Kidney (tissue), 14 donors: ENCODE measurements around the gene CRADD. TPM values are rescaled to one million over a fixed set of nuclear protein-coding genes. Genes with fewer than 3 reads are reported as not detected.
A peak's percentile ranks its signal among the peaks of the same experiment; 100 is the strongest.

Experiments used
- DNase-seq, 5 donors: peaks; one replicate each; pipeline ENCODE4 v3.0.0-alpha.2; 2013 to 2020
- FAIRE-seq: peaks from 2 replicates; lab custom pipeline; 2012; peaks lifted over from hg19 to GRCh38; lab: Jason Lieb, UNC
- H3K27ac ChIP-seq, 2 donors: one replicate each; pipeline ENCODE4 v1.7.0; 2013; ENCODE audit warnings: low read depth in 2 of 2, low read length in 2 of 2, inconsistent platforms in 1 of 2
- H3K27me3 ChIP-seq: one replicate; pipeline ENCODE4 v1.7.1; 2013; ENCODE audit warnings: low read length, inconsistent platforms; ENCODE audit not compliant: control insufficient read depth, insufficient read depth
- H3K36me3 ChIP-seq, 3 donors: one replicate each; pipeline versions ENCODE4 v1.7.0 to v1.7.1; 2013; ENCODE audit warnings: low read length in 3 of 3, control low read depth in 1 of 3, inconsistent platforms in 1 of 3; ENCODE audit not compliant: insufficient read depth in 3 of 3, control insufficient read depth in 2 of 3
- H3K4me1 ChIP-seq, 3 donors: one replicate each; pipeline versions ENCODE4 v1.7.0 to v1.7.1; 2013; ENCODE audit warnings: low read length in 3 of 3, inconsistent platforms in 1 of 3, low read depth in 1 of 3; ENCODE audit not compliant: control insufficient read depth in 2 of 3, insufficient read depth in 2 of 3
- H3K4me3 ChIP-seq, 3 donors: one replicate each; pipeline versions ENCODE4 v1.7.0 to v1.8.1; 2013; ENCODE audit warnings: low read length in 3 of 3, control low read depth in 1 of 3, inconsistent platforms in 1 of 3
- H3K9ac ChIP-seq, 3 donors: one replicate each; pipeline versions ENCODE4 v1.7.0 to v1.7.1; 2013; ENCODE audit warnings: low read length in 3 of 3, control low read depth in 1 of 3, inconsistent platforms in 1 of 3
- H3K9me3 ChIP-seq, 3 donors: one replicate each; pipeline versions ENCODE4 v1.7.0 to v1.7.1; 2013; ENCODE audit warnings: low read length in 3 of 3, control low read depth in 1 of 3, inconsistent platforms in 1 of 3; ENCODE audit not compliant: control insufficient read depth in 2 of 3, insufficient read depth in 1 of 3
- CTCF ChIP-seq: IDR thresholded peaks from 3 replicates; pipeline ENCODE4 v1.5.1; 2012; ENCODE audit warnings: mild to moderate bottlenecking, moderate library complexity, borderline replicate concordance; ENCODE audit not compliant: insufficient read depth; ENCODE audit errors: extremely low read depth
- intact Hi-C: fragments of 100-400 bp; cut with DNase I; formaldehyde crosslinking; loops from one replicate; pipeline ENCODE4 v1.11.1; 2022
- polyA plus RNA-seq: library from polyadenylated mRNA; stranded (reverse); fragments of 350-450 nt; fragmentation: Illumina TruSeq; extraction: RNeasy Lipid Tissue Mini Kit (QIAGEN cat#74804); gene quantifications from one replicate; pipeline ENCODE4 v1.2.3, GENCODE V29; 2014; ENCODE audit warnings: low read depth, low replicate concordance; ENCODE audit not compliant: insufficient read depth
- total RNA-seq: library from RNA; stranded (reverse); fragmentation: NEBNext Ultra II Directional; extraction: Animal tissue kit (Norgen Biotek cat#: 25700); gene quantifications from one replicate; pipeline ENCODE4 v1.2.1, GENCODE V29; 2021
- donor health status: control.
- donor health status: control.
- donor health status: control.
- donor health status: control.
- donor health status: control.
- donor health status: DM: yes; HTN: yes; CAD: no.
- donor health status: Normal renal cell carcinoma (clear cell type).

CRADD gene
- total and polyA plus RNA-seq, 2 donors from 2014 or later: 19.1 to 28.8 TPM

GRCh38 chr12:93913845-93914244 is 236.7 kb downstream of the CRADD start:
- intact Hi-C loops: no loop called here
- Histone ChIP-seq H3K4me1 (no peaks in the 10 kb centered on the region), H3K27ac (no peak overlapping the region), H3K36me3 (no peaks in the 10 kb centered on the region), H3K9ac (no peak overlapping the region), H3K4me3 (no peak overlapping the region), H3K27me3 (no peaks in the 10 kb centered on the region), H3K9me3 (no peaks in the 10 kb centered on the region)
- no peak for FAIRE-seq
- TF ChIP-seq CTCF: no peak
- no peak for DNase-seq

GRCh38 chr12:93914281-93914680 is 237.1 kb downstream of the CRADD start:
- Histone ChIP-seq H3K36me3 (no peaks in the 10 kb centered on the region), H3K9ac (no peak overlapping the region), H3K4me1 (no peaks in the 10 kb centered on the region), H3K27me3 (no peaks in the 10 kb centered on the region), H3K4me3 (no peak overlapping the region), H3K27ac (no peak overlapping the region), H3K9me3 (no peaks in the 10 kb centered on the region)
- DNase-seq (no peak), FAIRE-seq (no peak)
- TF ChIP-seq CTCF: no peak
- intact Hi-C loops: no loop called here

GRCh38 chr12:93915411-93915810 is 238.2 kb downstream of the CRADD start:
- TF ChIP-seq CTCF: no peak
- no peak overlapping the region for H3K4me3 ChIP-seq
- DNase-seq (no peak), FAIRE-seq (no peak)
- H3K9ac ChIP-seq: no peak overlapping the region
- no peak overlapping the region for H3K27ac ChIP-seq
- H3K36me3 ChIP-seq: no peaks in the 10 kb centered on the region
- H3K4me1 ChIP-seq: no peaks in the 10 kb centered on the region
- intact Hi-C loops: no loop called here
- H3K9me3 ChIP-seq: no peaks in the 10 kb centered on the region
- H3K27me3 ChIP-seq: no peaks in the 10 kb centered on the region

GRCh38 chr12:93916402-93916801 is 239.2 kb downstream of the CRADD start:
- H3K4me1 ChIP-seq: no peaks in the 10 kb centered on the region
- DNase-seq (peak in 1 of 5 donors; percentile 45), FAIRE-seq (no peak)
- no peaks in the 10 kb centered on the region for H3K9me3 ChIP-seq
- no peaks in the 10 kb centered on the region for H3K36me3 ChIP-seq
- no peak for TF ChIP-seq CTCF
- no peak overlapping the region for H3K9ac ChIP-seq
- no peaks in the 10 kb centered on the region for H3K27me3 ChIP-seq
- intact Hi-C loops: no loop called here
- no peak overlapping the region for H3K4me3 ChIP-seq
- H3K27ac ChIP-seq: no peak overlapping the region
